Glutamatergic neuron (in vitro differentiated cells): ENCODE data around the gene ELL2. TPM values are rescaled to one million over a fixed set of nuclear protein-coding genes. Genes with fewer than 3 reads are reported as not detected.
"Not testable (repeated sequence)": the region's sequence is repeated elsewhere in the genome, so short reads cannot be mapped to it uniquely, and the experiment has no call there.

Experiments
- DNase-seq: peaks from one replicate; pipeline ENCODE4 v3.0.0; 2022
- H3K27ac Mint-ChIP-seq: one replicate; pipeline ENCODE4 v1.8.0; 2020; ENCODE audit warnings: mild to moderate bottlenecking, mixed read lengths, inconsistent platforms; ENCODE audit not compliant: unreplicated experiment
- H3K27me3 Mint-ChIP-seq: one replicate; pipeline ENCODE4 v1.8.0; 2020; ENCODE audit warnings: mild to moderate bottlenecking, moderate library complexity, mixed read lengths, inconsistent platforms; ENCODE audit not compliant: unreplicated experiment
- H3K36me3 Mint-ChIP-seq: one replicate; pipeline ENCODE4 v1.8.0; 2020; ENCODE audit warnings: mild to moderate bottlenecking, mixed read lengths, inconsistent platforms; ENCODE audit not compliant: unreplicated experiment
- H3K4me1 Mint-ChIP-seq: one replicate; pipeline ENCODE4 v1.8.0; 2020; ENCODE audit warnings: mild to moderate bottlenecking, low read depth, mixed read lengths, inconsistent platforms; ENCODE audit not compliant: unreplicated experiment
- H3K4me3 Mint-ChIP-seq: one replicate; pipeline ENCODE4 v1.8.0; 2020; ENCODE audit warnings: mild to moderate bottlenecking, mixed read lengths, inconsistent platforms; ENCODE audit not compliant: unreplicated experiment
- H3K9me3 Mint-ChIP-seq: one replicate; pipeline ENCODE4 v1.8.0; 2020; ENCODE audit warnings: mild to moderate bottlenecking, moderate library complexity, mixed read lengths, inconsistent platforms; ENCODE audit not compliant: unreplicated experiment
- CTCF ChIP-seq: fragments of 200-600 bp; sonication (generic); IDR thresholded peaks from one replicate; pipeline ENCODE4 v1.5.0; 2021; ENCODE audit not compliant: partially characterized antibody, unreplicated experiment
- total RNA-seq: library from RNA; stranded (reverse); fragmentation: NEBNext Ultra II Directional; extraction: Animal tissue kit (Norgen Biotek cat#: 25700); gene quantifications from one replicate; pipeline ENCODE4 v1.2.1, GENCODE V29; 2021; ENCODE audit not compliant: unreplicated experiment

ELL2 gene
- total RNA-seq, 1 donor from 2014 or later, result 97.0 TPM

GRCh38 chr5:95857185-95857945 is 104.3 kb downstream of the ELL2 start:
- TF ChIP-seq CTCF, result no peak
- Mint-ChIP-seq H3K4me3 (no peak overlapping the region), H3K27me3 (peaks cover 7% of the 10 kb centered on the region), H3K4me1 (peaks cover 41% of the 10 kb centered on the region), H3K9me3 (peaks cover 3% of the 10 kb centered on the region), H3K36me3 (no peaks in the 10 kb centered on the region), H3K27ac (no peak overlapping the region)
- no peak for DNase-seq

- DNase-seq, result no peak
- H3K4me1 Mint-ChIP-seq, result peaks cover 33% of the 10 kb centered on the region
- H3K36me3 Mint-ChIP-seq, result no peaks in the 10 kb centered on the region
- H3K9me3 Mint-ChIP-seq, result peaks cover 2% of the 10 kb centered on the region
- no peak overlapping the region for H3K4me3 Mint-ChIP-seq
- H3K27me3 Mint-ChIP-seq, result peaks cover 5% of the 10 kb centered on the region
- no peak overlapping the region for H3K27ac Mint-ChIP-seq
- no peak for TF ChIP-seq CTCF
These were observed 105.1 kb downstream of the ELL2 start for GRCh38 chr5:95856501-95856981.

GRCh38 chr5:95853490-95853889 is 108.2 kb downstream of the ELL2 start:
- Mint-ChIP-seq H3K36me3 (no peaks in the 10 kb centered on the region), H3K9me3 (no peaks in the 10 kb centered on the region), H3K27me3 (peaks cover 4% of the 10 kb centered on the region), H3K4me1 (peaks cover 11% of the 10 kb centered on the region), H3K27ac (no peak overlapping the region), H3K4me3 (no peak overlapping the region)
- no peak for TF ChIP-seq CTCF
- DNase-seq, result no peak

- no peak for DNase-seq
- H3K27me3 Mint-ChIP-seq, result peaks cover 3% of the 10 kb centered on the region
- no peak overlapping the region for H3K4me3 Mint-ChIP-seq
- peaks cover 6% of the 10 kb centered on the region for H3K4me1 Mint-ChIP-seq
- no peak for TF ChIP-seq CTCF
- no peak overlapping the region for H3K27ac Mint-ChIP-seq
- no peaks in the 10 kb centered on the region for H3K36me3 Mint-ChIP-seq
- H3K9me3 Mint-ChIP-seq, result no peaks in the 10 kb centered on the region
These were observed 109.1 kb downstream of the ELL2 start for GRCh38 chr5:95852567-95852966.

- H3K4me3 Mint-ChIP-seq, DNase-seq, H3K36me3 Mint-ChIP-seq, H3K4me1 Mint-ChIP-seq, H3K9me3 Mint-ChIP-seq, H3K27ac Mint-ChIP-seq, H3K27me3 Mint-ChIP-seq: not testable (repeated sequence)
These were observed 110.5 kb downstream of the ELL2 start for GRCh38 chr5:95851141-95851540.
